ENCODE data around the gene GAB2. TPM values are rescaled to one million over a fixed set of nuclear protein-coding genes. Genes with fewer than 3 reads are reported as not detected.

GAB2 gene
- total RNA-seq, 2 experiments from 2014 or later = 1.4 to 1.8 TPM

DNA sequence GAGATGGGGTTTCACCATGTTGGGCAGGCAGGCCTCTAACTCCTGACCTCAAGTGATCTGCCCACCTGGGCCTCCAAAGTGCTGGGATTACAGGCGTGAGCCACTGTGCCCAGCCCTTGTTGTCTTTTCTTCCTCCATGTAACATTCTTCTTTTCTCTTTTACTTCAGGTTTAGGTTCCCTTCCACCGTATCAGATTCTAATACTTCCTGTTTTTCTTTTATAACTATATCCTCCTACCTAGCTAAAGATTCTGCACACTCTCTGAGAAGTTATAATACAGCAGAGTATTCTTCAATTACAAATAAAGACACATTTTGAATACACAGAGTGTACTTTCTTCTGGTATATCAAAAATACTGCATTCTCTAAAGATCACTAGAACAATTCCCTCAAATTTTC, 33.2 kb upstream of the GAB2 start:
- ChIA-PET CTCF (no interaction called here), POLR2A (interaction anchor here (1.3 kb wide), 1 partner anchor 13 kb away, joined by 3 read pairs; no protein-coding TSS in a partner anchor)
- H3K27ac Mint-ChIP-seq = no peak overlapping the region
- peaks cover 8% of the 10 kb centered on the region for H3K4me1 Mint-ChIP-seq (ENCODE audit: low read depth)
- TF ChIP-seq, protein P1, sequence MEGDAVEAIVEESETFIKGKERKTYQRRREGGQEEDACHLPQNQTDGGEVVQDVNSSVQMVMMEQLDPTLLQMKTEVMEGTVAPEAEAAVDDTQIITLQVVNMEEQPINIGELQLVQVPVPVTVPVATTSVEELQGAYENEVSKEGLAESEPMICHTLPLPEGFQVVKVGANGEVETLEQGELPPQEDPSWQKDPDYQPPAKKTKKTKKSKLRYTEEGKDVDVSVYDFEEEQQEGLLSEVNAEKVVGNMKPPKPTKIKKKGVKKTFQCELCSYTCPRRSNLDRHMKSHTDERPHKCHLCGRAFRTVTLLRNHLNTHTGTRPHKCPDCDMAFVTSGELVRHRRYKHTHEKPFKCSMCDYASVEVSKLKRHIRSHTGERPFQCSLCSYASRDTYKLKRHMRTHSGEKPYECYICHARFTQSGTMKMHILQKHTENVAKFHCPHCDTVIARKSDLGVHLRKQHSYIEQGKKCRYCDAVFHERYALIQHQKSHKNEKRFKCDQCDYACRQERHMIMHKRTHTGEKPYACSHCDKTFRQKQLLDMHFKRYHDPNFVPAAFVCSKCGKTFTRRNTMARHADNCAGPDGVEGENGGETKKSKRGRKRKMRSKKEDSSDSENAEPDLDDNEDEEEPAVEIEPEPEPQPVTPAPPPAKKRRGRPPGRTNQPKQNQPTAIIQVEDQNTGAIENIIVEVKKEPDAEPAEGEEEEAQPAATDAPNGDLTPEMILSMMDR (IDR thresholded peaks at IDR 0.05) = no peak
- H3K4me3 Mint-ChIP-seq = no peak overlapping the region
- H3K36me3 Mint-ChIP-seq (ENCODE audit: low read depth) = peaks cover 9% of the 10 kb centered on the region
- H3K9me3 Mint-ChIP-seq = no peaks in the 10 kb centered on the region
- no peak for ATAC-seq
- DNase-seq = no peak
- intact Hi-C loops (cut with micrococcal nuclease) = no loop called here
- H3K27me3 Mint-ChIP-seq = no peaks in the 10 kb centered on the region

- CTCF ChIA-PET = no interaction called here
Observed at GRCh38 chr11:78449866-78450265, 32.2 kb upstream of the GAB2 start.

DNA sequence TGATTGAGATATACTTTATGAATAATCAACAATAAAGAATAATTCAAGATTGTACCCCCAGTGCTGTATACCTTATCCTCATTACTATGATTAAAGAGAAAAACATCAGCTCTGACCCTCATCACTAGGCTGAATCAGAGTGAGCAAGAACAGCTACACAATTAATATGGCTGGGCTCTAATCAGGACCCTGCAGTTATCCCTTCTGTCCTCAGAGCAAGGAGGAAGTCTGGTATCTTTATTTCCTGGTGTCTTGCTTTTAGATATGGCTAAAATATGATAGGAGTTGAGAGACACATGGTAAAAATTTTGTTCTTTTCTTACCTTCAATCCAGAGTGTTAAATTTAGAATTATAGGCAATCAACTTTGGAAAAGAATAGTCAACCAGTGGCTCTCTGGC, 28.6 kb upstream of the GAB2 start:
- ATAC-seq (no peak), DNase-seq (no peak)
- H3K27ac Mint-ChIP-seq = no peak overlapping the region
- H3K4me1 Mint-ChIP-seq (ENCODE audit: low read depth) = no peaks in the 10 kb centered on the region
- CTCF ChIA-PET = interaction anchor here (1.8 kb wide), 1 partner anchor 118 kb away, joined by 6 read pairs; no protein-coding TSS in a partner anchor
- H3K9me3 Mint-ChIP-seq = no peaks in the 10 kb centered on the region
- H3K36me3 Mint-ChIP-seq (ENCODE audit: low read depth) = peaks cover 12% of the 10 kb centered on the region
- no peaks in the 10 kb centered on the region for H3K27me3 Mint-ChIP-seq
- intact Hi-C loops (cut with micrococcal nuclease) = no loop called here
- POLR2A ChIA-PET = no interaction called here
- H3K4me3 Mint-ChIP-seq = no peak overlapping the region
- TF ChIP-seq, protein P1 (IDR thresholded peaks at IDR 0.05) = no peak

More at GRCh38 chr11:78449866-78450265, 32.2 kb upstream of the GAB2 start:
- intact Hi-C loops (cut with micrococcal nuclease) = no loop called here
- no peak for DNase-seq
- H3K36me3 Mint-ChIP-seq (ENCODE audit: low read depth) = peaks cover 4% of the 10 kb centered on the region
- ATAC-seq = no peak
- H3K4me1 Mint-ChIP-seq (ENCODE audit: low read depth) = peaks cover 8% of the 10 kb centered on the region
- no peaks in the 10 kb centered on the region for H3K27me3 Mint-ChIP-seq
- TF ChIP-seq, protein P1 (IDR thresholded peaks at IDR 0.05) = no peak
- POLR2A ChIA-PET = interaction anchor here (0.6 kb wide), 1 partner anchor 157 kb away, joined by 3 read pairs; no protein-coding TSS in a partner anchor
- H3K9me3 Mint-ChIP-seq = no peaks in the 10 kb centered on the region
- H3K4me3 Mint-ChIP-seq = no peak overlapping the region
- H3K27ac Mint-ChIP-seq = no peak overlapping the region

- intact Hi-C loops (cut with micrococcal nuclease) = no loop called here
- ChIA-PET POLR2A (no interaction called here), CTCF (interaction anchor here (1.5 kb wide), 1 partner anchor 11 kb away, joined by 3 read pairs; no protein-coding TSS in a partner anchor)
- Mint-ChIP-seq H3K4me1 (ENCODE audit: low read depth) (no peaks in the 10 kb centered on the region), H3K9me3 (no peaks in the 10 kb centered on the region), H3K27me3 (no peaks in the 10 kb centered on the region), H3K36me3 (ENCODE audit: low read depth) (peaks cover 17% of the 10 kb centered on the region), H3K4me3 (no peak overlapping the region), H3K27ac (no peak overlapping the region)
- no peak for ATAC-seq
- TF ChIP-seq, protein P1 (IDR thresholded peaks at IDR 0.05) = no peak
- no peak for DNase-seq
Observed at GRCh38 chr11:78444726-78445125, 27.1 kb upstream of the GAB2 start.

GRCh38 chr11:78441956-78442355, 24.3 kb upstream of the GAB2 start:
- ChIA-PET CTCF (no interaction called here), POLR2A (no interaction called here)
- Mint-ChIP-seq H3K36me3 (ENCODE audit: low read depth) (peaks cover 20% of the 10 kb centered on the region), H3K4me1 (ENCODE audit: low read depth) (no peaks in the 10 kb centered on the region), H3K27me3 (no peaks in the 10 kb centered on the region), H3K9me3 (no peaks in the 10 kb centered on the region), H3K27ac (no peak overlapping the region), H3K4me3 (no peak overlapping the region)
- TF ChIP-seq, protein P1 (IDR thresholded peaks at IDR 0.05) = no peak
- intact Hi-C loops (cut with micrococcal nuclease) = no loop called here
- ATAC-seq (no peak), DNase-seq (no peak)

Measured in activated CD8-positive, alpha-beta T cell treated with anti-CD3 and anti-CD28 coated beads for 36 hours (primary cell).